ENCODE measurements around the gene ICA1. TPM values are rescaled to one million over a fixed set of nuclear protein-coding genes. Genes with fewer than 3 reads are reported as not detected.

ICA1 gene
- total RNA-seq, 1 donor from 2014 or later: 74.6 TPM

DNA sequence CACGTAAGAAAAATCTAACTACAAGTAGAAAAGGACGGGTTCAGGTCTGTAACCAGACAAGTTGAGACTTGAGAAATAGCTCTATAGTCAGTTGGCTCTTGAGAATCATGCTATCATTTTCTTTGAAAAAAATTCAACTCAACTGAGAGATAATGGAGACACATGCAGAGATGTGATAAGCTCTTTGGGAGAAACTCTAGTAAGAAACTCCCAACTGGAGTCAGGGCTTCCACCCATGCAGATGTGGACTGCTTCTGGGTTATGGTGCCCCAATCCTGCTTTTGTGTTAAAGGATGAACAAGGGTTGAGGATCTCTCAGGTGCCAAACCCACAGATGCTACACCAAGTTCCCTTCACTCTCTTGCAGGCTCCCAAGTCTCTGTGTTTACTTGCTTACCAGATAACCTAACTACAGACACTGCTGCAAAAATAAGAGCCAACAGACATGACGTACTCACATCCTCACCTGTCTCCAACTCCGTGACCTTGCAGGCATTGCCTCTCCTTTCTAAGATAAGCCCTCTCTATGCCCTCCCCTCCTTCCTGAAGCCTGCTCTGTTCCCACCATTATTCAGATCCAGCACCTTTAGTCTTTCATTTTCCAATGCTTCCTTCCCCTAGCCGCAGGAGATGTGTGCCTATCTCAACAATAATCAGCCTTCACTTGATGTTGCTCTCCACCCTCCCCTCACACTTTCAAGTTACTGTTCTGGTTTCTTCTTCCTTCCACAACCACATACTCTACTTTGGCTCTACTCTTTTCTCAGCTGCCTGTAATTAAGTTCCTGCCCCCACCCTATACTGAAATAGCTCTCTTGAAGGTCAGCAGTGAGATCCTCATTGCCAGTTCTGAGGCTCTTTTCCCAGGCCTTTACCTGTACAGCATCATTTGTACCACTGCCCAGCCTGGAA, 130.0 kb downstream of the ICA1 start:
- DNase-seq (ENCODE audit: low spot score): no peak

DNA sequence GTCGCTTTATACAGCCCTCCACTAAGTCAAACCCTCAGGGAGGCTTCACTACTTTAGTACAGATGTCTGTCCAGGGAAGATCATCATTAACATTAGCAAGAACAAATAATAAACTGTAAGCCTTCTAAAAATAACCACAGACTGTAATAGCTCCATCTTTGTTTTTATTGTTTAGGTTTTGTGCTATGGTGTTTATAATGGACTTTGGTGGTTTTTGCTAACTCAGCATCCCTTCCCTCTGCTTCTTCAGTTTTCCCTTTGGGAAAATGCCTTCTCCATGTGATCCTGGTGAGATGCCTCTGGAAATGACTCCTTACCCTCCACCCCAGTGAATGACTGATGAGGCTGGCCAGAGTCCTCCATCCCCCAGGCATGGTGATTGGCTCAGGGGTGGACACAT, 131.3 kb downstream of the ICA1 start:
- no peak for DNase-seq (ENCODE audit: low spot score)

DNA sequence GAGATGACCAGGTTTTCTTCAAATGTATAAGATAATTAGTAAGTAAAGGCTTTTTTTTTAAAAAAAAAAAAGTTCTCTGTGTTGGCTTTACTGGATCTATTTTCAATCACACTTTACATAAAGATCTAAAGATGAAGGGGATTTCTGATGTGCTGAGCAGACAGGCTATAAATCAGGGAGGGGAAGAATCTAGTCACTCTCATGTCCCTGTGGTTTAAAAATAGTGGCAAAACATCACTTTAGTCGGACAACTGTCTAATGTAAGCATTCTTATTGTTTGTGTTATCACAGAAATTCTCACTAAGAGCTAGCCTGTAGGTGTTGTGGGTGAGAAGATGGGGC, 132.7 kb downstream of the ICA1 start:
- DNase-seq (ENCODE audit: low spot score): no peak

DNA sequence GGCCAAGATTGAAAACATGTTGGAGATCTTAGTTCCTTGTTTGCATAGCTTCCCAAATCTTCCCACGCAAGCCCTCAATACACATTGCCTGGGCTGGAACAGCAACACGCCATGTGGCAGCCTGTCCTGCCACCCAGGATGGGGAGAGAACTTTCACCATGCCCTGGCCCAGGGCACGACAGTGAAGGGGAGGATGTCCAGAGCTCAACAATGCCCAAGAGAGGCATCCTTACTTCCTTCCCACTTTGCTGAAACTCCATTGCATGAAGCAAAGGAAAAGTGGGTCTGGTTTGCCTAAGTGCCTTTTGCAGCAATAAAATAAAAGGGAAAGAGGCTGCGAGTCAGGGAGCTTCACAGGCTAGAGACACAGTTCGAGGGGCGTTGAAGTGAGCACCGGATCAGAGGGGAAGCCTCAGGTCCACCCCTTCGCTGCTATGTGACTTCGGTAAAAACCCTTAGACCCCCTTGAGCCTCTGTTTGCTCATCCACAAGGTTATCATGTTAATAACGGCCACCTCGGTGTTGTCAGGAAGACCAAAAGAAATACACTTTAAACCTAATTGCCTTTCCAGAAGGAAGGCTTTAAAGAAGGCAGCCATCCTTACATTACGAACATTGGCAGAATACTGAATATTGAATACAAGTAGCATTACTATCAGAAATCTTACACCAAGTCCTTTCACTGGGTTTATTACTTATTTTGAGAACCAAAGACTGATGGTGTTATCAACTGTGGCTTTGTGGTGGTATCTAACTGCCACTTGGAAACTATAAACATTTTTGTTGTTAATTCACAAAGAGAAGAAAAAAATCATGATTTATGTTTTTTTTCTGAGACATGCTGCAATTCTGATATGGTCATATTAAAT, 133.3 kb downstream of the ICA1 start:
- DNase-seq (ENCODE audit: low spot score): no peak

DNA sequence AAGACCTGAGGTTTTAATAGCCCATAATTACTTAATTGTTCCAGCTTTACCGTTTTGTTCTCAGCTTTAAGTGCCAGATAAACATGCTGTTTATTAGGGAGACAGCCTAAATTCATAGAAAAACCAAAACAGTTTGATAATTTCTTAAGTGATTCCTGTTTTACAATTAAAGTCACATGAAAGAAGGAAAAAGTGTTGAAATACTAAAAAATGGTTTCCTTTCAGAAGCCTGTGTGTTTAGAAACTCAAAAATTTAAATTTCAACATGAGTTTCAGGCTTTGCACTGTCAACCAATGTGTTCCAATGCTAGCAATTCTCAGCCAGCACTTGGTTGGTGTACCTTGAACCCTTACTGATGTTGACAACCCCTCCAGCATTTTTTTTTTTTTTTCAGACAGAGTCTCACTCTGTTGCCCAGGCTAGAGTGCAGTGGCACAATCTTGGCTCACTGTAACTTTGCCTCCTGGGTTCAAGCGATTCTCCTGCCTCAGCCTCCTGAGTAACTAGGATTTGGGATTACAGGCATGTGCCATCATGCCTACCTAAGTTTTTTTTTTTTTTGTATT, 135.3 kb downstream of the ICA1 start:
- DNase-seq (ENCODE audit: low spot score): no peak

DNA sequence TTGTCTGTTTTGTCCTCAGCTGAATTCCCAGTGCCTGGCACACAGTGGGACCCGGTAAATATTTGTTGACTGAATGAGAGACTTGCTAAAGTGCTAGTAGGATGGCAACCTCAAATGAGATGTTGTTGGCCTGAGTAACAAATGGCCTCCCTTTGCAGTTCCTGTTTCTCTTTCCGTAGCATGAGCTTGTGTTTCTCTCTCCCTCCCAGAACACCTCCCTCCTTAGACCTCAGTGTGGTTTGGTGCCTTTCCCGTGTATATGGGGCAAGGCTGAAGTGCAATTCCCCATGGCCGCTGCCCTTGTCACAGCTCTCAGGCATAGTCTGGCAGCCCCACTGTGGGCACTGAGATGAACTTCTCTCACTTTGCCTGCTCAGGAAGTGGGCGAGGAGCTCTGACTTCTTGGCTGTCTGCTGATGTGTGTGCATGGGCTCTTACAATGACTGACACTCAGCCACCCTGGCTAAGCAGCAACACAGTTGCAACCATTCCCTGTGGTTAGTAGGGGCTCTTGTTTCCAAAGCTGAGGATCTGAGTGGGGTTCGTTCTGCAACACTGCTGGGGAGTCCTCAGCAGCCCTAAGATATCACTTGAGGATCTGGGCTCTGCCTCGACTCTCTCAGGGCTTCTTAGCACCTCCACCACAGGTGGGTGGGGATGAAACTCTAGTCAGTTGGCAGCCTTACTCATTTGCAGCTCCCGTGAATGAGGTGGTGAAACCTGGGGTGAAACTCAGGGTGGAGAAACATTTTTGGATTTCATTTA, 136.1 kb downstream of the ICA1 start:
- DNase-seq (ENCODE audit: low spot score): no peak

DNA sequence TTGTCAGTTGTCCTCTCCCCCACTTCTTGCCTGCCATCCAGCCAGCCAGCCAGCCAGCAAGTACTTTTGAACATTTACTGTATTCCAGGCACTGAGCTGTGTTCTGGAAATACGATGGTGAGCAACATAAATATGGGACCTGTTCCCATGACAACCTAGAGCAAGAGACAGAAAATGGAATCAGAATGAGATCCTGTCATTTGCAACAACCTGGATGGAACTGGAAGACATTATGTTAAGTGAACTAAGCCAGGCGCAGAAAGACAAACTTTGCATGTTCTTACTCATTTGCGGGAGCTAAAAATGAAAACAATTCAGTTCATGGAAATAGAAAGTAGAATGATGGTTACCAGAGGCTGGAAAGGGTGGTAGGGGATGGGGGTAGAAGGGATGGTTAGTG, 140.7 kb downstream of the ICA1 start:
- DNase-seq (ENCODE audit: low spot score): no peak

DNA sequence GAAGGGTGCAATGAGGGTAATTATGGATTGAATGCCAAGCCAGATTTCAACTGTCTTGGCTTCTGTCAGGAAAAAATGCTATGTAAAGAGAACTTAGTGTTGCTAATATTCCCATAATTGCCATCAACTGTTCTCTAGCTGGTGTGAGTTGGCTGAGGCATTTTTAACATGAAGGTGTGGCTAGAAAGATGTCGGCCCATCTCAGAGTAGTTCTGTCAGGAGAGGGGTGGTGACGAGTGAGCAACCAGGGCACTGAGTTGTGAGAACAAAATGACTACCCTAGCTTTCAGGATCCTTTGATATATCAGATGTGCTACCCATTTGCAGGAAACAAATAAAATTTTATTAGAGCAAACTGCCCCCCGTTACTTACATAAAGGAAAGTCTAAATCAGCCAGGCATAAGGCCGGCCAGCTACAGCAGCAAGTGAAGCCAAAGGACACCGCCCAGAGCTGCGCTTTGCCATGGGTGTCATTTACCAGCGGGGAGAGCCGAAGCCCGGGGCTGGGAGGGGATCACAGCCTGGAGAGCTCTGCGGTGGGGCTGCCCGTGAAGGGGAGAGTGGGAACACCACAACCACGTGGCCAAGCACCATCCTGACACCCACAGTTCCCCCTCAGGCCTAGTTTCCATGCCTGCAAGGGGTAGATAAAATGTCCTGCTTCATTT, 141.4 kb downstream of the ICA1 start:
- DNase-seq (ENCODE audit: low spot score): no peak

DNA sequence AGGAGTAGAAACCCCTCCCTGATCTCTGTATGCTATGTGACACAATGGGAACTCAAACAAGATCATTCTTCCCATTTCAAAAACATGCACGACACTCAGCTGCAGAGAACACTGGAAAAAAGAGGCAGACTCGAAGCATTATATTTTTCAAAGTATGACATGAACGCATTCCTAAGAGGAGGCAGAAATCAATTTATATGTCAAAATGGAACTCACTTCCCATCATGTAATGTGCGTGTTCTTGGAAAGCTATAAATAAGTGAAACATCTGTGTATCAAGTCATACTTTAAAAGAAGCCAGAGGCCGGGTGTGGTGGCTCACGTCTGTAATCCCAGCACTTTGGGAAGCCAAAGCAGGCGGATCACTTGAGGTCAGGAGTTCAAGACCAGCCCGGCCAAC, 142.7 kb downstream of the ICA1 start:
- DNase-seq (ENCODE audit: low spot score): no peak

DNA sequence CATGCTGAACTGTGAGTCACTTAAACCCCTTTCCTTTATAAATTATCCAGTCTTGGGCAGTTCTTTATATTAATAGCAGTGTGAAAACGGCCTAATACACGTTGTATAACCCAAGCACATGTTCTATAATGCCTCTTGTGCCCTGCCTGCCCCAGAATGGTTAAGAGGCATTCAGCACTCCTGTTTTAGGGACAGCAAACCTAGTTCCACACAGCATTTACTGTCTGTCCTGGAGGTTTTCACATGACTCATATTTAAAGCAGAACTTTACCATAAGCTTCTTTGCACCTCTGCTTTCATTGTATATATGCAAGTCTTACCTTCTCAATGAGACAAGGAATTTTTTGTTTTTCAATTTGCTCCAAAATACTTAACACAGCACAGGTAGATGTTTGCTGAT, 144.8 kb downstream of the ICA1 start:
- no peak for DNase-seq (ENCODE audit: low spot score)

DNA sequence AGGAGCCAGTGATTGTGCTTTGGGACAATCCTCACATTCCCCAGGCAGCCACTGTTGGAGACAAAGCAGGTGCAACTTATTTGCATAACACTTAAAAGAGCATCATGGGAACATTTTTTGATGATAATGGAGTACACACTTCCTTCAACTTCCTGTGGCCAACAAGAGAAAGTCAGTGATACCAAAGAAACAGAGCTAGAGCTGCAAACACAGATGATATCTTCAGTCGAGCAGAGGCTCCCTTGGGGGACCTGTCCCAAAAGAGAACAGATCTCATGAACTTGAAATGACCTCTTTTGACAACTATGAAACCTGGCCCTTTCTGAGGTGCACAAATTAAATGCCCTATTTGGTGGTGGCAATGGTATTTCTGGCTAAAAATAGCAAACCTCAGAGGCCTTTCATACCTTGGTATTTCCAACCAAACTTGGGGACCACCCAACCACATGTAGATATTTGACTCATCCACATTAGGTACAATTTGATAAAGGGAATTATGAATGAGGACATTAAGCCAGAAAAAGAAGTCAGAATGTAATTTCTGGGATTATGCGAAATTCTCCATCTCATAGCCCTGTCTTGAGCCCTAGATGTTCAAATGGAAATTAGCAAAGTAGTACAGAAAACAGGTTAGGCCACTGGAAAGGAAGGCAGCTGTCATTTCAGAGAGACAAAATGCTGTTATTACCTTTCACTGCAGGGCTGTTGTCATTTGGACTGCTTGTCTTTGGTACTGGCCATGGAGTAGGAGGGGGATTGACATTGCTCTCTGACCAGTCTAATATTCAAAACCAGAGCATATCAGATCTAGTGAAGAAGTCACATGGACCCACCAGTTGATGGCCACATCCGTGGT, 146.2 kb downstream of the ICA1 start:
- no peak for DNase-seq (ENCODE audit: low spot score)

DNA sequence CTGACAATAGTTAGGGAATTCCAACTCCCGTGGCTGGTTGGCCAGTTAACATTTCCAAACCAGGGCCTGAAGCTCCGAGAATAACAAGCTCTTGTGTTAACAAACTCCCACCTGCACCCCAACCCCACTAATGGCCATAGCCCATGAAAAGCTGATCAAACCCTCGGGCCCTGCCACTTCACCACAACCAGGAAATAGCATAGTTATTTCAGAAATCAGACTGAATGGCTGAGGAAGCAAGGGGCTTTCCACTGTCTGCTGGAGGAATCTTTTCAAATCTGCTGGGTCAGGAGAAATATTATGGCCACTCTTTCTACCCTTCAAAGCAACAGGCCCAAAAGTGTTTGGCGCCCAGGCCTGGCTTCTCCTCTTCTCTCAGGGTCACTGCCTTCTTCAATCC, 147.8 kb downstream of the ICA1 start:
- DNase-seq (ENCODE audit: low spot score): no peak

DNA sequence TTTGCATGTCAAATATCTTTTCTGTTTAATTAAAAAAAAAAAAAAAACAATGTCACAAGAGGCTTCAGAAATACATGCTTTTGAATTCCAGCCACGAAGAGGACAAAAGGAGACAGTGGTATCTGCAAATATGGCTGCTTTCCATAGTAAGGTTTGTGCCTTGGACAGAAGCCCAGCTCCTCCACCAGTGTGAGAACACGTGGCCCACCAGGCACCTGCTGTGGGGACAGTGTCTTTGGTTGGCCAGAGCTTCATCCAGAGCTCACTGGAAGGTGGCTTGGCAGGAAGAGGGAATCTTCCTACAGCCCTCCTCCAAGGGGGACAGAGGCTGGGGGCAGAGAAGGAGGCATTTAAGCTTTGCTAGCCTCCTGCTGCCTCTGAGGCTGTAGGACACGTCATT, 148.8 kb downstream of the ICA1 start:
- no peak for DNase-seq (ENCODE audit: low spot score)

DNA sequence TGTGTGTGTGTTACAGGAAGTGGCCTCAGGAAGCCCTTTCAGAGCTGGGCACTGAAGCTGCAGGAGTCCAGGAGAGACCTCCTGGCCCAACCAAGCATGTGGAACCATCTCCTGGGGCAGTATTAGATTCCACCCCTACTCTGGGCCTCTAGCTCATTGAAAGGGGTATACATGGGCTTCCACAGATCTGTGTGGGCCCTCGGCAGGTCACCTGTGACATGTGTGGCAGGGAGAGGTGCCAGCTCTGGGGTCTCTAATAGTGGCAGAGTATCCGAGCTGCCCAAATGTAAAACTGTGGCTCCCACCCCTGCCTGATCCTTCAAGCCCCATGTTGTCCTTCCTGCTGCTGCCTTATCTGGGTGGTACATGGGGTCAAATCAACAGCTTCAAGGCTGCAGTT, 149.3 kb downstream of the ICA1 start:
- no peak for DNase-seq (ENCODE audit: low spot score)

DNA sequence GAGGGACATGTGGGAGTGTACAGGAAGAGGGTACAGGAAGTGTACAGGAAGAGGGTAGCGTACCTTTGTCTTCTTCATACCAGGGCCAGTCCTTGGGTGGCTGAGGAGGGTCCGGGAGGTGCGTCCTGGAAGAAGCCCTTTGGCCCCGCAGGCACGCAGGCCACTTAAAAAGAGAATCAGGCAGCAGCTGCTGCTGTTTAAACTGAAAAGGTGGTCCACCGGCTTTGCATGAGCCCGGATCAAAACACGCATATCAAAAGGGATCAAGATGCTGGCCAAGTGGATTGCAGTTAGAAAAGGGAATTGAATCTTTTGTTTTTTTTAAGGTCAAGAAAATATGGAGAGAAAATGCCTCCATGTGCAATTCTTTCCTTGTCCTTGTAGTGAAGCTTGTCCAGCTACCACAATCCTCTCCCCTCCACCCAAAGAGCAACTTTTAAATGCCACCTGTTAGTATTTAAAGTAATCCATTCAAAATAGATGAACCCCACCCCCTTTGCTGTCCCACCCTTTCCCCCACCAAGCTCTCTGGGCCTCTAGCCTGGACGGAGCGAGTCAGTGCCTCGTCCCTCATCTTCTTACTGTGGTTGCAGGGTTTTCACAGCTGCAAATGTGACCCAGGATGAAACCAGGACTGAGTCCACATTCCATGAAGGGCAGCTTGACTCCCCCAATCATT, 150.5 kb downstream of the ICA1 start:
- no peak for DNase-seq (ENCODE audit: low spot score)

DNA sequence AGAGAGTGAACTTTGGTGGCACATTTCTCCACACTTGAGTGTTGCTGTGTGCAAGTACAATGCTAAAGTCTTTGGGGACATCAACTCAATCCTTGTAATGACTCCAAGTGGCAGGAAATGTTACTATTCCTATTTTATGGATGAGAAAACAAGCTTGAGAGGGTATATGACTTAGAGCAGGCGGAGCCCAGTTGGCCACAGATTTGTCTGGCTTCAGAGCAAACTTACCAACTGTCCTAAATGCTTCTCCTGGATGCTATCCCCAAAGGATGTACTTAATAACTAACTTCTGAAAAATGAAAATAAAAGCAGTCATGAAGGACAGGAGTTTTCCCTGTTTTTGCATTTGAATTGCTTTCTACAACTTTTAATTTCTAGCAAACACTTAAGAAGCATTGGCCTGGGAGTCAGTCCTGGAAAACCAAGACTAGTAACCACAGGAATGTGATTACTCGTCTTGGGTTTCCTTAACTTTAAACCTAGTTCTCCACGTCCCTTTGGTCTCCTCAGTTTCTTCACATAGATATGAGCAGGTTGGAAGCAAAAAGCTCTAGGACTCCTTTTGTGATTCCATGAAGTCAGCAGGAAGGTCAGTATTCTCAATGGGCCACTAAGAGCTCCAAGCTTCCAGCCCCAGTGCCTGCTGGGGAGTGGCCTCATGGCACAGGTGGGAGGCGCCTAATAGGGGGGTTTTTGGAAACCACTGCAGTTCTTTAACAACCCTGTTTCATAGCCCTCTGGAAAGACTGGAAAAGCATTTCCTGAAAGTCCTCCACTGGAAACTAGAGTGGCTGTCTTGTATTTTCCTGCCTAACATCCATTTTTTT, 152.6 kb downstream of the ICA1 start:
- DNase-seq (ENCODE audit: low spot score): no peak

DNA sequence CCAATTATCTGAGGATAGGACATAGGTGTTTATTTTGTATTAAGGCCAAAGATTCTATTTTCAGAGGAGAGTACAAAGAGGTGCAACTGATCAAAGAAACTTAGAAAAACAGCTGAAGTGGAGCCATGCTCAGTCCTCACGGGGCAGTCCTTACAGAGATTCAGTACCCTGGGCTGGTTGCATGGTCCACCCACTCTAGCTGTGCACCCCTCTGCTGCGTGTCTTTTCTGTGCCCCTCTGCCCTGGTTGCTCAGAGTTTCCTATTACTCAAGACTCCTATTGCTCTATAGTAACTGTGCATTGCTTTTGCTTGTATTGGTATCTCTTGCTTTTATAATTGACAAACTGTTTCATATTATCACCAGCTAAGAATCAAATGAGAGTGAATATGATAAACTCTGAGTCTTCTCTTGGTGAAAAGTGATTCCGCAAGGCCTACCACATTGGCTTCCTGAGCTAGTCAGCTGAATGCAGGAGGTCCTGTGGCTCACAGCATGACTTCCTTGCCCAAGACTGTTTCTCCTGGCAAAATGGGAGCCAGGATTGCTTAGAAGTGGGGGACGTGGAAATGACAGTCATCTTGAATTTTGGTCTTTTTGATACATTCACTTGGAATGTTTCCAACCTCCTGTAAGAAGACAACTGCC, 156.4 kb downstream of the ICA1 start:
- no peak for DNase-seq (ENCODE audit: low spot score)

DNA sequence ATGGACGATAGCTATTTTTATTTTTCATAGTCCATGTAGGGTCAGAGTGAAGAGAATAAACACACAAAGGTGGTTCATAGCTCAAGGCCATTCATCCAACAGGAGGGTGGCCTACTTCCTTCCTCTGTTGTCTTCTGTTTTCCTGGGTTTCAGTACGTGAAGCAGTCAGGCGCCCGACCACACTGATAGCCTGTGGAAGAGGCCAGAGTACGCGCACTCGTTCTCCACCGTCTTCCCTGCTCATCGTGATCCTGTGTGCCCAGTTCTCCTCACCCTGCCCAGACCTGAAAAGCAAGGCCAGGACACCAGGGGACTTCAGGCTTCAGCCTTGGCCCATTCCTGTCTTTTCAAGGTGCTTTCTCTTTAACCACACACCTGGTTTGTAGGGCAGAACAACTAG, 158.7 kb downstream of the ICA1 start:
- no peak for DNase-seq (ENCODE audit: low spot score)
